Duodenal mucosa (tissue), 2 donors: Measurements from ENCODE around the gene MSI2.

Source experiments
- H3K27ac ChIP-seq: one replicate; pipeline ENCODE4 v1.7.0; 2013; ENCODE audit warnings: low read depth, low read length
- H3K27me3 ChIP-seq, 2 donors: one replicate each; pipeline ENCODE4 v1.7.0; 2013; ENCODE audit warnings: low read length in 2 of 2, control low read depth in 1 of 2; ENCODE audit not compliant: insufficient read depth in 2 of 2, control insufficient read depth in 1 of 2
- H3K36me3 ChIP-seq, 2 donors: one replicate each; pipeline ENCODE4 v1.7.0; 2013; ENCODE audit warnings: low read length in 2 of 2, control low read depth in 1 of 2; ENCODE audit not compliant: insufficient read depth in 2 of 2, control insufficient read depth in 1 of 2
- H3K4me1 ChIP-seq, 2 donors: one replicate each; pipeline ENCODE4 v1.7.0; 2013; ENCODE audit warnings: low read length in 2 of 2, control low read depth in 1 of 2; ENCODE audit not compliant: insufficient read depth in 2 of 2, control insufficient read depth in 1 of 2
- H3K4me3 ChIP-seq, 2 donors: one replicate each; pipeline ENCODE4 v1.7.0; 2013; ENCODE audit warnings: low read length in 2 of 2, low read depth in 1 of 2
- H3K9ac ChIP-seq, 2 donors: one replicate each; pipeline ENCODE4 v1.7.0; 2013; ENCODE audit warnings: low read length in 2 of 2, low read depth in 1 of 2
- H3K9me3 ChIP-seq, 2 donors: one replicate each; pipeline ENCODE4 v1.7.0; 2013; ENCODE audit warnings: low read length in 2 of 2, control low read depth in 1 of 2; ENCODE audit not compliant: control insufficient read depth in 1 of 2

MSI2 gene

GRCh38 chr17:57404795-57405490 lies 148.6 kb downstream of the MSI2 start:
- H3K4me1 ChIP-seq, result peaks cover 9 to 22% of the 10 kb centered on the region in 2 donors
- no peaks in the 10 kb centered on the region for H3K9me3 ChIP-seq
- H3K27me3 ChIP-seq, result no peaks in the 10 kb centered on the region
- no peak overlapping the region for H3K27ac ChIP-seq
- H3K4me3 ChIP-seq, result no peak overlapping the region
- H3K36me3 ChIP-seq, result peaks cover 5 to 16% of the 10 kb centered on the region in 2 donors
- H3K9ac ChIP-seq, result no peak overlapping the region

DNA sequence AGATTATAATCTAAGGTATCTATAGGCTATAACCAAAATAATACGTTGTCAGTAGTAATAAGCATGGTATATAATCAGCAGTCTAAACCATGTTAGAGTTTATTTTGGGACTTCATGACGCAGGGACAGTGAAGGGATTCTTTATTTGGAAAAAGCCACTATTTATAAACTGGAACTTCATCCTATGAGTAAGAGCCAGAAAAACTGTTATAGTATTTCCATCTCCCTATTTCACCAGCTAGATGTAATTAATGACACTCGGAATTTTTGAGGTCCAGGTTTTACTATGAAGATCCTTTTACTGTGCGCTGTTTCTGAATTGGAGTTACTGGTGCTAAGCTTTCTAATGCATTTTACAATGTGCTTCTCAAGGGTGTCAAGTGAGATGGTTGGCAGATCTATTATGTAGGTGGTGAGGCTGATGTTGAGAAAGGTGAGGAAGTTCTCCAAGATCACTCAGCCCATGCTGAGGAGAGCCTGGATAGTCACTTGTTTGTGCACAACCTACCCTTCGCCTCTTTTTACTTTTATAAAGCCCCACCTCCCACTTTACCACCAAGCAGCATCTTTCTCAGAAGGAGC lies 149.3 kb downstream of the MSI2 start:
- Histone ChIP-seq H3K36me3 (peaks cover 5 to 16% of the 10 kb centered on the region in 2 donors), H3K27me3 (no peaks in the 10 kb centered on the region), H3K27ac (no peak overlapping the region), H3K4me1 (peaks cover 9 to 22% of the 10 kb centered on the region in 2 donors), H3K4me3 (no peak overlapping the region), H3K9ac (no peak overlapping the region), H3K9me3 (no peaks in the 10 kb centered on the region)

- H3K36me3 ChIP-seq, result peaks cover 4 to 15% of the 10 kb centered on the region in 2 donors
- no peaks in the 10 kb centered on the region for H3K27me3 ChIP-seq
- H3K4me3 ChIP-seq, result no peak overlapping the region
- no peaks in the 10 kb centered on the region for H3K9me3 ChIP-seq
- H3K9ac ChIP-seq, result no peak overlapping the region
- H3K4me1 ChIP-seq, result peaks cover 9 to 22% of the 10 kb centered on the region in 2 donors
- no peak overlapping the region for H3K27ac ChIP-seq
Observed at GRCh38 chr17:57406131-57406980, 150.0 kb downstream of the MSI2 start.

DNA sequence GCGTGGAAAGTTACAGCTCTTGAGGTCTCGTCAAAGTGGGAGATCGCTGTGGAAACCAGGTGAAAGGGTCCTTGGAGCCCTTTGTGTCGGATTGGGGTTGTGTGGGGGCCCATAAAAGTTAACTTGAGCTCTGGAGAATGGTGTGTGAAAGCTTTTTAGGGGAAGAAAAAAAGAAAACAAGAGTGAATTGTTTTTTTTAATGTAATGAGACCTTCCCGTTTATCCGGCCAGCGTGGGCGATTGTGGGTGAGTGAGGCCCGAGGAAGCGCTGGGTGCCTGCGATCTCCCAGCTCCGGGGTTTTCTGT lies 150.6 kb downstream of the MSI2 start:
- H3K27ac ChIP-seq, result no peak overlapping the region
- H3K4me3 ChIP-seq, result no peak overlapping the region
- H3K9ac ChIP-seq, result no peak overlapping the region
- no peaks in the 10 kb centered on the region for H3K9me3 ChIP-seq
- peaks cover 9 to 22% of the 10 kb centered on the region in 2 donors for H3K4me1 ChIP-seq
- no peaks in the 10 kb centered on the region for H3K27me3 ChIP-seq
- peaks cover 0 to 9% of the 10 kb centered on the region in 2 donors for H3K36me3 ChIP-seq

DNA sequence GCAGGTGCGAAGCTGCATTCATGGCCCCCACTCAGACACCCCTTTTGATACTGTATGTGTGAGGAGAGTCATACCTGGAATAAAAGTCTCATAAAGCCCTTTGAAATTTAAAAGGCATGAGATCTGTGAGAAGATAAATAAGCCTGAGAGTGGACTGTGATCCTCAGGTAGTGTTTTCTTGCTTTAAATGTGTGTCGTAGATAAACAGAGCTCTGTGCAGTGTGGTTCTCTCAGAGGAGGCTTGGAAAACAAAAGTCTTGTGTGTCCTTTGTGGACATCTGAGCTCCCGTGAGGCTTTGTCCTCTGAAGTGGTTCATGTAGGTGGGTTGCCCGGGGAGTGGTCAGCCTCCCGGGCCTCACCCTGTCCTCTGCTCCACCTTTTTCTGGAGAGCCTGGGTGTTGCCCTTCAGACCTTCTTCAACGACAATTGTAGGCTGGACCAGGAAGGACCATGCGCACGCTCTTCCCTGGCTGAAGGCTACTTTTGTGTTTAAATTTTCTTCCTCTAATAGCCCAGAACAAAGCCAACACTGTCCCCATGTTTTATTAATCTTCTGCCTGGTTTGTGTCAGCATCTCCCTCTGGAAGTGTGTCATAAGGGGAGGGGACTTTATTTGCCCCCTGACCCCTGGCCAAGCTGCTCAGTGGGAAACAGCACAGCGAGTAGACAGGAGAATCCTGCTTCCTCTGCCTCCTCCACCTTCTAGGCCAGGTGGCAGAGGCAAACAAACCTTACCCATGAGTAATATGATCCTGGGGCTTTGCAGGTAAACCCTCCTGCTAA lies 151.2 kb downstream of the MSI2 start:
- Histone ChIP-seq H3K4me1 (peaks cover 9 to 22% of the 10 kb centered on the region in 2 donors), H3K27me3 (no peaks in the 10 kb centered on the region), H3K9me3 (no peaks in the 10 kb centered on the region), H3K4me3 (no peak overlapping the region), H3K9ac (no peak overlapping the region), H3K36me3 (peaks cover 0 to 4% of the 10 kb centered on the region in 2 donors), H3K27ac (no peak overlapping the region)

- H3K27me3 ChIP-seq, result no peaks in the 10 kb centered on the region
- no peak overlapping the region for H3K27ac ChIP-seq
- H3K4me1 ChIP-seq, result peaks cover 9 to 22% of the 10 kb centered on the region in 2 donors
- H3K4me3 ChIP-seq, result no peak overlapping the region
- no peaks in the 10 kb centered on the region for H3K9me3 ChIP-seq
- no peak overlapping the region for H3K9ac ChIP-seq
- peaks cover 0 to 4% of the 10 kb centered on the region in 2 donors for H3K36me3 ChIP-seq
Observed at GRCh38 chr17:57408071-57408811, 151.9 kb downstream of the MSI2 start.

- Histone ChIP-seq H3K27ac (no peak overlapping the region), H3K4me3 (no peak overlapping the region), H3K27me3 (no peaks in the 10 kb centered on the region), H3K36me3 (no peaks in the 10 kb centered on the region), H3K9ac (no peak overlapping the region), H3K4me1 (peaks cover 12 to 26% of the 10 kb centered on the region in 2 donors), H3K9me3 (no peaks in the 10 kb centered on the region)
Observed at GRCh38 chr17:57410169-57410568, 153.8 kb downstream of the MSI2 start.

- Histone ChIP-seq H3K27me3 (no peaks in the 10 kb centered on the region), H3K27ac (no peak overlapping the region), H3K9me3 (no peaks in the 10 kb centered on the region), H3K4me1 (peaks cover 9 to 10% of the 10 kb centered on the region in 2 donors), H3K36me3 (no peaks in the 10 kb centered on the region), H3K9ac (no peak overlapping the region), H3K4me3 (no peak overlapping the region)
Observed at GRCh38 chr17:57412520-57413096, 156.3 kb downstream of the MSI2 start.
